Panc1 (cell line): ENCODE results near the gene MARCHF3. TPM values are rescaled to one million over a fixed set of nuclear protein-coding genes. Genes with fewer than 3 reads are reported as not detected.

Source experiments
- ATAC-seq: fragments of 200-7000 bp; cut with Tn5 transposase; 2 replicates; pipeline ENCODE4 v1.9.1; 2020; ENCODE audit warnings: mild to moderate bottlenecking, moderate library complexity
- BruUV-seq: library from RNA; stranded (reverse); fragments of 400-500 nt; replicated peaks from 2 replicates; lab custom pipeline; 2021; lab: Mats Ljungman, UMichigan
- CTCF ChIA-PET: fragments of 300-600 bp; sonication (Branson Sonifier 250); formaldehyde crosslinking; loops from one replicate; lab custom pipeline; 2022; ENCODE audit warnings: antibody characterized with exemption; lab: Charles Lee
- POLR2A ChIA-PET: fragments of 300-600 bp; sonication (Branson Sonifier 250); formaldehyde crosslinking; loops from one replicate; lab custom pipeline; 2022; ENCODE audit warnings: antibody characterized with exemption; lab: Charles Lee
- DNase-seq: peaks from one replicate; pipeline ENCODE4 v3.0.0-alpha.2; 2010; ENCODE audit warnings: low read depth, low spot score
- H3K27ac ChIP-seq: 2 replicates; pipeline ENCODE4 v1.5.1; 2011; ENCODE audit warnings: mild to moderate bottlenecking, low read length, inconsistent platforms
- H3K27me3 ChIP-seq: fragments of 200-500 bp; sonication (Bioruptor generic); 2 replicates; pipeline ENCODE4 v1.6.0; 2014; ENCODE audit warnings: low read length, inconsistent platforms; ENCODE audit not compliant: control insufficient read depth, insufficient read depth
- H3K36me3 ChIP-seq: fragments of 200-500 bp; sonication (Bioruptor generic); 2 replicates; pipeline ENCODE4 v1.5.1; 2014; ENCODE audit warnings: inconsistent platforms, mild to moderate bottlenecking, low read length, moderate library complexity; ENCODE audit not compliant: control insufficient read depth, insufficient read depth
- H3K4me1 ChIP-seq: 2 replicates; pipeline ENCODE4 v1.5.1; 2011; ENCODE audit warnings: inconsistent platforms, mild to moderate bottlenecking, low read length, moderate library complexity; ENCODE audit not compliant: control insufficient read depth, insufficient read depth
- H3K4me3 ChIP-seq, 2 experiments: 2 replicates each; pipeline ENCODE4 v1.5.1; 2011 to 2012; ENCODE audit warnings: low read depth in 2 of 2, low read length in 2 of 2, mild to moderate bottlenecking in 2 of 2, inconsistent platforms in 1 of 2, moderate library complexity in 1 of 2
- H3K9me3 ChIP-seq: fragments of 200-500 bp; sonication (Bioruptor generic); 2 replicates; pipeline ENCODE4 v1.5.1; 2014; ENCODE audit warnings: low read depth, mild to moderate bottlenecking, inconsistent platforms, low read length, moderate library complexity; ENCODE audit not compliant: control insufficient read depth, insufficient read depth
- CTCF ChIP-seq: fragments of 450-650 bp; IDR thresholded peaks from 2 replicates; pipeline ENCODE4 v1.5.1; 2017; ENCODE audit warnings: mild to moderate bottlenecking
- POLR2AphosphoS5 ChIP-seq: IDR thresholded peaks from 2 replicates; pipeline ENCODE4 v1.6.1; 2012; ENCODE audit warnings: mild to moderate bottlenecking, low read depth, low read length, moderate library complexity
- REST ChIP-seq, 2 experiments: IDR thresholded peaks; 2 replicates each; pipeline ENCODE4 v1.6.1; 2011 to 2012; ENCODE audit warnings: low read depth in 2 of 2, control low read depth in 1 of 2, low read length in 1 of 2, mild to moderate bottlenecking in 1 of 2, moderate library complexity in 1 of 2; ENCODE audit not compliant: insufficient read depth in 1 of 2
- SIN3A ChIP-seq: IDR thresholded peaks from 2 replicates; pipeline ENCODE4 v1.6.1; 2012; ENCODE audit warnings: low read depth, mild to moderate bottlenecking, low read length, moderate library complexity, borderline replicate concordance; ENCODE audit not compliant: insufficient read depth
- TCF7L2 ChIP-seq: IDR thresholded peaks from 2 replicates; pipeline ENCODE4 v1.6.1; 2011; ENCODE audit warnings: mild to moderate bottlenecking, low read depth, low read length, inconsistent platforms
- in situ Hi-C: cut with HindIII; loops from 2 replicates; pipeline ENCODE4 v1.10.0; 2016; ENCODE audit warnings: low sequenced_read_pairs, low pct_unique_long_range_greater_than_20kb
- intact Hi-C: fragments of 100-400 bp; cut with micrococcal nuclease; formaldehyde crosslinking; loops from one replicate; pipeline ENCODE4 v1.10.0; 2022; ENCODE audit not compliant: unreplicated experiment
- total RNA-seq: library from RNA; stranded (reverse); gene quantifications from one replicate; pipeline ENCODE4 v1.2.1, GENCODE V29; 2021; ENCODE audit not compliant: unreplicated experiment

Gene MARCHF3
- total RNA-seq, 1 experiment from 2014 or later: 3.0 TPM

GRCh38 chr5:126963822-126964375, 66.5 kb downstream of the MARCHF3 start:
- peaks cover 8% of the 10 kb centered on the region; the same call in 1 of the 2 replicates for H3K27me3 ChIP-seq
- TF ChIP-seq REST (IDR thresholded peaks at IDR 0.05; ENCODE audit: insufficient read depth in 1 of 2, low read depth in 2 of 2, low read length in 1 of 2) (no peak), CTCF (no peak), TCF7L2 (no peak), POLR2AphosphoS5 (no peak), SIN3A (no peak)
- in situ Hi-C loops (no loop called here), intact Hi-C loops (no loop called here)
- H3K36me3 ChIP-seq: no peaks in the 10 kb centered on the region
- BruUV-seq: no TSS peak
- no peak overlapping the region for H3K27ac ChIP-seq
- ATAC-seq (no peak), DNase-seq (no peak)
- POLR2A ChIA-PET: no interaction called here
- CTCF ChIA-PET: no interaction called here
- H3K4me3 ChIP-seq: no peak overlapping the region
- H3K9me3 ChIP-seq: no peaks in the 10 kb centered on the region
- no peaks in the 10 kb centered on the region for H3K4me1 ChIP-seq

DNA sequence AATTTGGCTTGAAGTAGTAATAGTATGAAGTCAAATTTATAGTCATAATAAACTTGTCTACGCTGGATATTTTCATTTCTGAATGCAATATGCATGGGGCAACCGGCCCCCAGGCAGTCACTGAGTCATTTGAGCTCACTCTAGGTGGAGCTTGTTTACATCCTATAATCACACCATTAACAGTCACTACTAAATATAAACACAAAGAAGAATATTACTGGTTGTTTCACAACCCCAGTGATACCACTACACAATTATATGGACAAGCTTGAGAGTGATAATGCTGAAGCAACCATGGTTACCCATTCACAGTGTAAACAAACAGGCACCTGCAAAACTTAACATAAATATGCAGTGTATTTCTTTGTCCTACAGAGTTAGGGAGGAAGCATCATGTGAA, 68.7 kb downstream of the MARCHF3 start:
- ATAC-seq (no peak), DNase-seq (no peak)
- Histone ChIP-seq H3K4me1 (no peaks in the 10 kb centered on the region), H3K27me3 (peaks cover 8% of the 10 kb centered on the region; the same call in 1 of the 2 replicates), H3K4me3 (no peak overlapping the region), H3K27ac (no peak overlapping the region), H3K36me3 (no peaks in the 10 kb centered on the region), H3K9me3 (no peaks in the 10 kb centered on the region)
- intact Hi-C loops: no loop called here
- CTCF ChIA-PET: no interaction called here
- TF ChIP-seq SIN3A (no peak), CTCF (no peak), TCF7L2 (no peak), POLR2AphosphoS5 (no peak), REST (IDR thresholded peaks at IDR 0.05; ENCODE audit: insufficient read depth in 1 of 2, low read depth in 2 of 2, low read length in 1 of 2) (no peak)
- in situ Hi-C loops: no loop called here
- POLR2A ChIA-PET: no interaction called here
- no TSS peak for BruUV-seq
